Measurements from ENCODE around the gene FAAP20. TPM values are rescaled to one million over a fixed set of nuclear protein-coding genes. Genes with fewer than 3 reads are reported as not detected.

Gene FAAP20
- total RNA-seq, 1 experiment from 2014 or later: 133 TPM

DNA sequence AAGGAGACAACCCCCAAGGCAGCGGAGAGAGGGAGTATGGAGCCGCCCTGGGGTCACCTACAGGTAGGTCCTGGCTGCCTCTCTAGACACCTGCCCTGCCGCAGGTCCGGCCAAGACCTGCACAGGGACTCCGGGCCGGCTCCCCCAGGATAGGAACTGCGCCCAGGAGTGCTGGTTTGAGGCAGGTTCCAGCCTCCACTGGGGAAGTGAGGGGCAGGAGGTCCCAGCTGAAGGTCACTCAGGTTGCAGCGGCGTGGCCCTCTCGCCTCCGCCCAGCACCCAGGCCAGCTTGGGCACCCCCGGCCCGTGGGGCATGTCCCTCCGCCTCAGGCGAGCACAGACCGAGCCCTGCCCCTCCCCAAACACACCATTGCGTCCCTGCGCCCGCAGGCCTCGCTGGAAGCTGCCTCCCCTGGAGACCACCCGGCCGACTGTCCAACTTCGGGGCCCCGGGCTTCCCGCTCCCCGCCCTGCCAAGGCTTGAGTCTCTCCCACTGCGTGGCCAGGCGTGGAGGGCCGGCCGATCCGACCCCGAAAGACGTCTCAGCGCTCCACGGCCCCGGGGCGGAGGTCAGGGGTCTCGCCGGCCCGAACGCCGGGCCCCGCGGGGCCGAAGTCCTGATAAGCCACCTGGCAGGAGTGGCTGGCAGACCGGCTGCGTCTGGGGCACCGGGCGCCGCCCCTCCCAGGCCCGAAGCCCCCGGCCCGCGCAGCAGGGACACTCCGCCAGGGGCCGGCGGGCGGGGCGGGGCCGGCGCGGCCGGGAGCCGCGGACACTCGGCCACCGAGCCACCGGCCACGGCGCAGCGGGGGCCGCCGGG, 32.2 kb upstream of the FAAP20 start (continued):
- TF ChIP-seq, protein P1, sequence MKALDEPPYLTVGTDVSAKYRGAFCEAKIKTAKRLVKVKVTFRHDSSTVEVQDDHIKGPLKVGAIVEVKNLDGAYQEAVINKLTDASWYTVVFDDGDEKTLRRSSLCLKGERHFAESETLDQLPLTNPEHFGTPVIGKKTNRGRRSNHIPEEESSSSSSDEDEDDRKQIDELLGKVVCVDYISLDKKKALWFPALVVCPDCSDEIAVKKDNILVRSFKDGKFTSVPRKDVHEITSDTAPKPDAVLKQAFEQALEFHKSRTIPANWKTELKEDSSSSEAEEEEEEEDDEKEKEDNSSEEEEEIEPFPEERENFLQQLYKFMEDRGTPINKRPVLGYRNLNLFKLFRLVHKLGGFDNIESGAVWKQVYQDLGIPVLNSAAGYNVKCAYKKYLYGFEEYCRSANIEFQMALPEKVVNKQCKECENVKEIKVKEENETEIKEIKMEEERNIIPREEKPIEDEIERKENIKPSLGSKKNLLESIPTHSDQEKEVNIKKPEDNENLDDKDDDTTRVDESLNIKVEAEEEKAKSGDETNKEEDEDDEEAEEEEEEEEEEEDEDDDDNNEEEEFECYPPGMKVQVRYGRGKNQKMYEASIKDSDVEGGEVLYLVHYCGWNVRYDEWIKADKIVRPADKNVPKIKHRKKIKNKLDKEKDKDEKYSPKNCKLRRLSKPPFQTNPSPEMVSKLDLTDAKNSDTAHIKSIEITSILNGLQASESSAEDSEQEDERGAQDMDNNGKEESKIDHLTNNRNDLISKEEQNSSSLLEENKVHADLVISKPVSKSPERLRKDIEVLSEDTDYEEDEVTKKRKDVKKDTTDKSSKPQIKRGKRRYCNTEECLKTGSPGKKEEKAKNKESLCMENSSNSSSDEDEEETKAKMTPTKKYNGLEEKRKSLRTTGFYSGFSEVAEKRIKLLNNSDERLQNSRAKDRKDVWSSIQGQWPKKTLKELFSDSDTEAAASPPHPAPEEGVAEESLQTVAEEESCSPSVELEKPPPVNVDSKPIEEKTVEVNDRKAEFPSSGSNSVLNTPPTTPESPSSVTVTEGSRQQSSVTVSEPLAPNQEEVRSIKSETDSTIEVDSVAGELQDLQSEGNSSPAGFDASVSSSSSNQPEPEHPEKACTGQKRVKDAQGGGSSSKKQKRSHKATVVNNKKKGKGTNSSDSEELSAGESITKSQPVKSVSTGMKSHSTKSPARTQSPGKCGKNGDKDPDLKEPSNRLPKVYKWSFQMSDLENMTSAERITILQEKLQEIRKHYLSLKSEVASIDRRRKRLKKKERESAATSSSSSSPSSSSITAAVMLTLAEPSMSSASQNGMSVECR (CRISPR knock-in tag; IDR thresholded peaks at IDR 0.05; ENCODE audit: borderline replicate concordance): 0 out of 2 replicates have a peak, but pooled peaks have one; percentile 61

DNA sequence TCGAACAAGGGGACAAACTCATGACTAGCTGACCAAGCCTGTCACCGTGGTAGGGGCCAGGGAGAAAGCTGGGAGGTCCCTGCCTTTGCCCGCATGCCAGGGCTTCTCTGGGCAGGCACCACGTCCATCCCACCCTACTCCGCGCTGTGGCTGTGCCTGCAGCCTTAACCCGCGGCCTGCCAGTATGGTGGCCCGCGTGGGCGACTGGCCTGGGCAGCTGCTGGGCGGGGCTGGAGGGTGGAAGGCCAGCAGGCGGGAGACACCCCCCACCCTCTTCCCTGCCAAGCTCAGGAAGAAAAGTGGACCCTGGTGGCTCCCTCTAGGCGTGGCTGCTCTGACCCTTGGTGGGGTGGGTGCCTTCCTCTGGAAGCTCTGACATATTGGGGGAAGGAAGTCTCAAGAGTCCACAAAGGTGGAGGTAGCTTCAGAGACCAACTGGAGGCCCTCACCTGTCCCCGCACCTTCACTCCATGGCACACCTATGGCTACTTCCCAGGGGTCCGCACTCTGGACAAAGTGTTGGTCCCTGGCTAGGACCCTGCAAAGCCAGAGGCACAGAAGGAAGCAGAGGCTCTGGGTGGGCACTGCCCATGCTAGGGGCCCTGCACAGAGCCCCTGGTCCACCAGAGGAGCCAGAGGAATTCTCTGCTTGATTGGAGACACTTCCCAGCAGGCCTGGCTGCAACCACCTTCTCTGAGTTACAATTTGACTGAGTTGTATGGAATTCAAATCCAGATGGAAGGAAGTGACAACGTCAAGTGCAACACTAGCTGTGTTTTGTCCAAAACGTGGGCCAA, 30.3 kb upstream of the FAAP20 start:
- no peak for DNase-seq (ENCODE audit: low spot score)
- Mint-ChIP-seq H3K4me3 (no peak overlapping the region), H3K36me3 (no peaks in the 10 kb centered on the region), H3K9me3 (no peaks in the 10 kb centered on the region), H3K27ac (peak overlapping the region; percentile 49), H3K4me1 (peaks cover 8% of the 10 kb centered on the region), H3K27me3 (ENCODE audit: low read depth) (no peaks in the 10 kb centered on the region)
- ChIA-PET POLR2A (interaction anchor here (0.7 kb wide), 1 partner anchor 157 kb away, joined by 6 read pairs; no protein-coding TSS in a partner anchor), CTCF (interaction anchor here (0.7 to 2.0 kb wide), 4 partner anchors 19 to 157 kb away, joined by 3 to 7 read pairs (median 4); partner anchors contain the start of gene FAAP20)
- TF ChIP-seq CREM (CRISPR knock-in tag; IDR thresholded peaks at IDR 0.05) (no peak), TP53 (CRISPR knock-in tag; IDR thresholded peaks at IDR 0.05) (no peak), ZNF317 (CRISPR knock-in tag; IDR thresholded peaks at IDR 0.05; ENCODE audit: borderline replicate concordance, low read depth) (no peak), ETV6 (CRISPR knock-in tag; IDR thresholded peaks at IDR 0.05) (no peak), IRF2 (CRISPR knock-in tag; IDR thresholded peaks at IDR 0.05; ENCODE audit: borderline replicate concordance, low read depth) (no peak), CREB1 (CRISPR knock-in tag; IDR thresholded peaks at IDR 0.05) (no peak), FOXJ3 (CRISPR knock-in tag; IDR thresholded peaks at IDR 0.05; ENCODE audit: borderline replicate concordance) (no peak), ZNF423 (CRISPR knock-in tag; IDR thresholded peaks at IDR 0.05) (no peak), OVOL2 (CRISPR knock-in tag; IDR thresholded peaks at IDR 0.05; ENCODE audit: borderline replicate concordance) (no peak), ZNF138 (CRISPR knock-in tag; conservative IDR thresholded peaks at IDR 0.05) (no peak), MXD4 (CRISPR knock-in tag; IDR thresholded peaks at IDR 0.05; ENCODE audit: borderline replicate concordance) (no peak)
- TF ChIP-seq, protein P2, sequence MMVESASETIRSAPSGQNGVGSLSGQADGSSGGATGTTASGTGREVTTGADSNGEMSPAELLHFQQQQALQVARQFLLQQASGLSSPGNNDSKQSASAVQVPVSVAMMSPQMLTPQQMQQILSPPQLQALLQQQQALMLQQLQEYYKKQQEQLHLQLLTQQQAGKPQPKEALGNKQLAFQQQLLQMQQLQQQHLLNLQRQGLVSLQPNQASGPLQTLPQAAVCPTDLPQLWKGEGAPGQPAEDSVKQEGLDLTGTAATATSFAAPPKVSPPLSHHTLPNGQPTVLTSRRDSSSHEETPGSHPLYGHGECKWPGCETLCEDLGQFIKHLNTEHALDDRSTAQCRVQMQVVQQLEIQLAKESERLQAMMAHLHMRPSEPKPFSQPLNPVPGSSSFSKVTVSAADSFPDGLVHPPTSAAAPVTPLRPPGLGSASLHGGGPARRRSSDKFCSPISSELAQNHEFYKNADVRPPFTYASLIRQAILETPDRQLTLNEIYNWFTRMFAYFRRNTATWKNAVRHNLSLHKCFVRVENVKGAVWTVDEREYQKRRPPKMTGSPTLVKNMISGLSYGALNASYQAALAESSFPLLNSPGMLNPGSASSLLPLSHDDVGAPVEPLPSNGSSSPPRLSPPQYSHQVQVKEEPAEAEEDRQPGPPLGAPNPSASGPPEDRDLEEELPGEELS (CRISPR knock-in tag; IDR thresholded peaks at IDR 0.05): no peak
- TF ChIP-seq, protein P3, sequence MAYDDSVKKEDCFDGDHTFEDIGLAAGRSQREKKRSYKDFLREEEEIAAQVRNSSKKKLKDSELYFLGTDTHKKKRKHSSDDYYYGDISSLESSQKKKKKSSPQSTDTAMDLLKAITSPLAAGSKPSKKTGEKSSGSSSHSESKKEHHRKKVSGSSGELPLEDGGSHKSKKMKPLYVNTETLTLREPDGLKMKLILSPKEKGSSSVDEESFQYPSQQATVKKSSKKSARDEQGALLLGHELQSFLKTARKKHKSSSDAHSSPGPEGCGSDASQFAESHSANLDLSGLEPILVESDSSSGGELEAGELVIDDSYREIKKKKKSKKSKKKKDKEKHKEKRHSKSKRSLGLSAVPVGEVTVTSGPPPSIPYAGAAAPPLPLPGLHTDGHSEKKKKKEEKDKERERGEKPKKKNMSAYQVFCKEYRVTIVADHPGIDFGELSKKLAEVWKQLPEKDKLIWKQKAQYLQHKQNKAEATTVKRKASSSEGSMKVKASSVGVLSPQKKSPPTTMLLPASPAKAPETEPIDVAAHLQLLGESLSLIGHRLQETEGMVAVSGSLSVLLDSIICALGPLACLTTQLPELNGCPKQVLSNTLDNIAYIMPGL (CRISPR knock-in tag; IDR thresholded peaks at IDR 0.05): no peak
- TF ChIP-seq, protein P4, sequence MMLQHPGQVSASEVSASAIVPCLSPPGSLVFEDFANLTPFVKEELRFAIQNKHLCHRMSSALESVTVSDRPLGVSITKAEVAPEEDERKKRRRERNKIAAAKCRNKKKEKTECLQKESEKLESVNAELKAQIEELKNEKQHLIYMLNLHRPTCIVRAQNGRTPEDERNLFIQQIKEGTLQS (CRISPR knock-in tag; conservative IDR thresholded peaks at IDR 0.05): no peak
- TF ChIP-seq, protein P5, sequence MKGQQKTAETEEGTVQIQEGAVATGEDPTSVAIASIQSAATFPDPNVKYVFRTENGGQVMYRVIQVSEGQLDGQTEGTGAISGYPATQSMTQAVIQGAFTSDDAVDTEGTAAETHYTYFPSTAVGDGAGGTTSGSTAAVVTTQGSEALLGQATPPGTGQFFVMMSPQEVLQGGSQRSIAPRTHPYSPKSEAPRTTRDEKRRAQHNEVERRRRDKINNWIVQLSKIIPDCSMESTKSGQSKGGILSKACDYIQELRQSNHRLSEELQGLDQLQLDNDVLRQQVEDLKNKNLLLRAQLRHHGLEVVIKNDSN (CRISPR knock-in tag; IDR thresholded peaks at IDR 0.05): no peak
- TF ChIP-seq, protein P6, sequence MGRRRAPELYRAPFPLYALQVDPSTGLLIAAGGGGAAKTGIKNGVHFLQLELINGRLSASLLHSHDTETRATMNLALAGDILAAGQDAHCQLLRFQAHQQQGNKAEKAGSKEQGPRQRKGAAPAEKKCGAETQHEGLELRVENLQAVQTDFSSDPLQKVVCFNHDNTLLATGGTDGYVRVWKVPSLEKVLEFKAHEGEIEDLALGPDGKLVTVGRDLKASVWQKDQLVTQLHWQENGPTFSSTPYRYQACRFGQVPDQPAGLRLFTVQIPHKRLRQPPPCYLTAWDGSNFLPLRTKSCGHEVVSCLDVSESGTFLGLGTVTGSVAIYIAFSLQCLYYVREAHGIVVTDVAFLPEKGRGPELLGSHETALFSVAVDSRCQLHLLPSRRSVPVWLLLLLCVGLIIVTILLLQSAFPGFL (CRISPR knock-in tag; IDR thresholded peaks at IDR 0.05; ENCODE audit: borderline replicate concordance): no peak
- ATAC-seq: no peak

Data from WTC11 (cell line).